Esophagus (tissue), 2 donors: ENCODE measurements around the gene RHEBL1. TPM values are rescaled to one million over a fixed set of nuclear protein-coding genes. Genes with fewer than 3 reads are reported as not detected.

ENCODE experiments used
- H3K27ac ChIP-seq, 2 donors: one replicate each; pipeline ENCODE4 v1.5.1; 2013; ENCODE audit warnings: low read depth in 2 of 2, mild to moderate bottlenecking in 2 of 2, inconsistent platforms in 1 of 2, low read length in 1 of 2, moderate library complexity in 1 of 2
- H3K27me3 ChIP-seq, 2 donors: one replicate each; pipeline ENCODE4 v1.6.1; 2013; ENCODE audit warnings: low read length in 2 of 2, control low read depth in 1 of 2, mild to moderate bottlenecking in 1 of 2; ENCODE audit not compliant: insufficient read depth in 2 of 2, control insufficient read depth in 1 of 2
- H3K36me3 ChIP-seq, 2 donors: one replicate each; pipeline ENCODE4 v1.6.1; 2013; ENCODE audit warnings: low read length in 1 of 2; ENCODE audit not compliant: control insufficient read depth in 2 of 2, insufficient read depth in 2 of 2
- H3K4me1 ChIP-seq, 2 donors: one replicate each; pipeline ENCODE4 v1.6.1; 2013; ENCODE audit warnings: low read length in 1 of 2; ENCODE audit not compliant: control insufficient read depth in 2 of 2, insufficient read depth in 2 of 2
- H3K4me3 ChIP-seq, 2 donors: one replicate each; pipeline ENCODE4 v1.5.1; 2013; ENCODE audit warnings: low read length in 2 of 2, mild to moderate bottlenecking in 2 of 2, low read depth in 1 of 2, moderate library complexity in 1 of 2
- H3K9me3 ChIP-seq, 2 donors: one replicate each; pipeline ENCODE4 v1.6.1; 2013; ENCODE audit warnings: mild to moderate bottlenecking in 2 of 2, low read depth in 1 of 2, low read length in 1 of 2, moderate library complexity in 1 of 2; ENCODE audit not compliant: control insufficient read depth in 2 of 2, insufficient read depth in 1 of 2
- WGBS, 2 donors: extraction: QIAGEN DNeasy Blood & Tissue Kit; methylation state at CpG; one replicate each; pipeline ENCODE4 v1.1.7; 2013; 5-methylcytosine and 5-hydroxymethylcytosine counted together
- polyA plus RNA-seq, 2 donors: library from polyadenylated mRNA; stranded (reverse); fragments of 200-250 nt; gene quantifications; one replicate each; pipeline ENCODE4 v1.2.3, GENCODE V29; 2013
- donor health status: healthy with polysubstance abuse.
- donor health status: Bipolar disorder and iron deficiency.

Gene RHEBL1
- polyA plus RNA-seq, 2 donors, result 0.24 to 0.39 TPM

GRCh38 chr12:49026678-49027480 is 42.9 kb downstream of the RHEBL1 start:
- no peak overlapping the region for H3K4me3 ChIP-seq
- no peaks in the 10 kb centered on the region for H3K4me1 ChIP-seq
- WGBS, 2 donors, result 91 to 93% methylated on average over 24 to 26 of the region's 26 CpGs
- H3K9me3 ChIP-seq, result no peaks in the 10 kb centered on the region
- H3K27ac ChIP-seq, result no peak overlapping the region
- no peaks in the 10 kb centered on the region for H3K27me3 ChIP-seq
- peaks cover 25 to 62% of the 10 kb centered on the region in 2 donors for H3K36me3 ChIP-seq

DNA sequence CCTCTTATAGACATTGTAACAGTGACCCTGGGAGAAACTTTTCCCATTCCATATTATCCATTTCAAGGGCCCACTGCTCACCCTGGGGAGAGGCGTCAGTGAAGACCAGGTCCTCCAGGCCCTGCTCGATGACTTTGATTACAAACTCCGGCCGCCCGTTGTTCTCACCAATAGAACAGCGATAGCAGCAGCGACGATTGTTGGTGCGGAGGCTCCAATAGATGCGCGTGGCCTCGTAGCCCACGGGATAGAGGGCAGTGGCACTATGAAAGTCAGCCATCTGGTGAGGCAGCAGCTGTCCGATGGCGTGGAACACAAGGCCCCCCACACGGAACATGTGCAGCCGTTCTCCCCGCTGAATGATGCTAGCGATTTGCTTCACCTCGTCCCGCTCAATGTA is 43.7 kb downstream of the RHEBL1 start:
- Histone ChIP-seq H3K4me3 (no peak overlapping the region), H3K27ac (no peak overlapping the region), H3K27me3 (no peaks in the 10 kb centered on the region), H3K9me3 (no peaks in the 10 kb centered on the region), H3K4me1 (no peaks in the 10 kb centered on the region), H3K36me3 (peaks cover 27 to 65% of the 10 kb centered on the region in 2 donors)
- 95 to 96% methylated on average over 21 of the region's 21 CpGs for WGBS, 2 donors

GRCh38 chr12:49025463-49025862 is 44.3 kb downstream of the RHEBL1 start:
- Histone ChIP-seq H3K36me3 (peaks cover 27 to 59% of the 10 kb centered on the region in 2 donors), H3K9me3 (no peaks in the 10 kb centered on the region), H3K27me3 (no peaks in the 10 kb centered on the region), H3K4me3 (no peak overlapping the region), H3K4me1 (no peaks in the 10 kb centered on the region), H3K27ac (no peak overlapping the region)
- 85 to 89% methylated on average over 4 of the region's 4 CpGs for whole genome bisulfite sequencing, 2 donors

DNA sequence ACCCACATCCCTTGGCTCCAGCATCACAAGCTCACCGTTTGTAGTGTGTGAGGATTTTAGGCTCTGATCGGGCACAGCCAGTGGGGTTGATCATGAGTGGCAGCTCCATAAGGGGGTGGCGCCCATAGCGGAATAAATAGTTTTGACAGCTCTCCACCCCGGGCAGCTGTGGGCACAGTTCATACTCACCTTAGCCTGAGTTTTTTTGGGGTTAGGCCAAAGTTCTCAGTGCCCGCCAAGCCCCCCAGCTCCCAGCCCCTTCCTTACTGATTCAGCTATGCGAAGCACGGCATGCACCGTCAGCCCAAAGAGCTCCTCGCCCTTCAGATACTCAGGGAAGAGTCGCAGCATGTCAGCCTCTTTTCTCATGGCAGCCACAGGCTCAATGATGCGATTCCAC is 45.2 kb downstream of the RHEBL1 start:
- Histone ChIP-seq H3K9me3 (no peaks in the 10 kb centered on the region), H3K4me1 (no peaks in the 10 kb centered on the region), H3K27ac (no peak overlapping the region), H3K27me3 (no peaks in the 10 kb centered on the region), H3K4me3 (no peak overlapping the region), H3K36me3 (peaks cover 27 to 58% of the 10 kb centered on the region in 2 donors)
- WGBS, 2 donors, result 85 to 88% methylated on average over 12 of the region's 12 CpGs

DNA sequence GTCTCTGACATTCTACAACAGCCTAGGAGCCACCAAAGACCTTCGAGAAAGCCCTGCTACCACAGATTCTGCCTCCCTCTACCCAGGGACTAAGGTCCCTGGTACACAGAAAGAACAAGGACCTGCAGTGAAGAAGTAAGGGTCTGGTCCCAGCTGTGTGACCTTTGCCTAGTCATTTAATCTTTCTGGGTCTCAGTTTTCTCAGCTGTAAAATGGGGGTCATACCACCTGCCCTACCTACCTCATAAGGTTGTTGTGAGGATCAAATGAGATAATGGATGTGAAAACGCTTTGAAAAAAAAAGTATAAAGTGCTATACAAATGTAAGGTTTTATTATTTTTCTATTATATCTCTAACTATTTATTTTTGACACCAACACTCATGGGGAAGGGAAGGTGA is 46.0 kb downstream of the RHEBL1 start:
- H3K9me3 ChIP-seq, result no peaks in the 10 kb centered on the region
- no peak overlapping the region for H3K4me3 ChIP-seq
- no peaks in the 10 kb centered on the region for H3K4me1 ChIP-seq
- no peaks in the 10 kb centered on the region for H3K27me3 ChIP-seq
- no peak overlapping the region for H3K27ac ChIP-seq
- peaks cover 23 to 58% of the 10 kb centered on the region in 2 donors for H3K36me3 ChIP-seq
- WGBS, 2 donors, result 90 to 95% methylated on average over 2 of the region's 2 CpGs

DNA sequence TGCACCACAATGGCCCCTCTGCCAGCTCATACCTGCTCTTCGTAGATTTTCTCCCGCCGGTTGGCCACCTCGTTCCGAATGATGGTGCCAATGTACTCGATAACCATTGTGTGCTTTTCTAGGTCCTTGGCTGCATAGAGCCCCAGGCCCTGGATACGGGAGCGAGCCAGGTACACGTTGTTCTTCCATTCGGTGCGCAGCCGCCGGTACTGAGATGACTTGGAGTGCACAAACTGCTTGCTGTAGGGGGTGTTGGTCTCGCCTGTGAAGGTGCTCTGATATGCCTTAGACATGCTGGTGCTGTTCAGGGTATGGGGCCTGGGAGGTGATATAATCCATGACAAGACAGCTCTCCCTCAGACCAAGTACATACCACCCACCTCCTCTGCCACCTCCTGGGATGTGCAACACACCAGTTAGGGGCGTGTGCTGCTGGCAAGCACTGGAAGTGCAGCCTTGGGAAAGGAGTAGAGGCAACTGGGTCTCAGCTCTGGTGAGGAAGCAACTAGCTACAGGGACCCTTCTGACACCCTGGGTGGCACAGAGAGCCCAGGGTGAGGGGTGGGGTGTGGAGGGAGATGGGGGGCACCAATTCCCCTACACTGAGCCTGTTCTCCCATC is 47.1 kb downstream of the RHEBL1 start:
- WGBS, 2 donors, result 81 to 91% methylated on average over 15 of the region's 15 CpGs
- no peaks in the 10 kb centered on the region for H3K9me3 ChIP-seq
- H3K4me1 ChIP-seq, result peaks cover 0 to 3% of the 10 kb centered on the region in 2 donors
- H3K27me3 ChIP-seq, result no peaks in the 10 kb centered on the region
- no peak overlapping the region for H3K27ac ChIP-seq
- no peak overlapping the region for H3K4me3 ChIP-seq
- peaks cover 19 to 53% of the 10 kb centered on the region in 2 donors for H3K36me3 ChIP-seq

GRCh38 chr12:49021292-49021915 is 48.4 kb downstream of the RHEBL1 start:
- Histone ChIP-seq H3K9me3 (no peaks in the 10 kb centered on the region), H3K36me3 (peaks cover 19 to 44% of the 10 kb centered on the region in 2 donors)
- 77 to 83% methylated on average over 11 of the region's 11 CpGs for WGBS, 2 donors

GRCh38 chr12:49020441-49020840 is 49.3 kb downstream of the RHEBL1 start:
- H3K4me1 ChIP-seq, result peaks cover 2 to 3% of the 10 kb centered on the region in 2 donors
- peaks cover 19 to 36% of the 10 kb centered on the region in 2 donors for H3K36me3 ChIP-seq
- no peak overlapping the region for H3K4me3 ChIP-seq
- WGBS, 2 donors, result 84 to 85% methylated on average over 6 of the region's 6 CpGs
- no peaks in the 10 kb centered on the region for H3K9me3 ChIP-seq
- H3K27ac ChIP-seq, result no peak overlapping the region
- no peaks in the 10 kb centered on the region for H3K27me3 ChIP-seq

More at GRCh38 chr12:49021292-49021915, 48.4 kb downstream of the RHEBL1 start:
- H3K27me3 ChIP-seq, result no peaks in the 10 kb centered on the region
- no peak overlapping the region for H3K4me3 ChIP-seq
- no peak overlapping the region for H3K27ac ChIP-seq
- H3K4me1 ChIP-seq, result peaks cover 2 to 3% of the 10 kb centered on the region in 2 donors

- H3K27ac ChIP-seq, result peak overlapping the region; percentile 84 to 90
- H3K4me3 ChIP-seq, result no peak overlapping the region
- 58 to 62% methylated on average over 10 of the region's 10 CpGs for WGBS, 2 donors
- H3K4me1 ChIP-seq, result peaks cover 2 to 3% of the 10 kb centered on the region in 2 donors
- H3K36me3 ChIP-seq, result peaks cover 12 to 32% of the 10 kb centered on the region in 2 donors
- no peaks in the 10 kb centered on the region for H3K9me3 ChIP-seq
- H3K27me3 ChIP-seq, result no peaks in the 10 kb centered on the region
Observed at GRCh38 chr12:49019443-49020324, 50.1 kb downstream of the RHEBL1 start.
